Measurements from ENCODE around the gene CAMSAP2. TPM values are rescaled to one million over a fixed set of nuclear protein-coding genes. Genes with fewer than 3 reads are reported as not detected.

The CAMSAP2 gene
- polyA plus RNA-seq, 1 donor: 48.1 TPM

DNA sequence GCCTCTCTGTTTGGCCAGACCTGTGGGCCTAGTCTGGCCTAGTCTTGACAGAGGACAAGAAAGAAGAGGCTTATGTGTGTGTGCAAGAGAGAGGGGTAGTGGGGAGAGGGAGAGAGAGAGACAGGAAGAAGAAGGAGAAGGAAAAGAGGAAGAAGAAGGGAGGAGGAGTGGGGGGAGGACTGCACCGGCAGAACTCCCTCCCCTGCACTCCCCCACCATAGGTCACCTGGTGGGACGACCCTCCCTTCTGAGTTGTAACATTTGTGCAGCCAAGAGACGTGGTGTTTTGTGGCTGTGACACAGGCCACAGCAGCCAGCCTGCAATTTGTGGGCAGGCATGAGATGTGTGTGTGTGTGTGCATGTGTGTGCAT is 160.3 kb downstream of the CAMSAP2 start:
- DNase-seq: no peak

GRCh38 chr1:200899451-200899915 is 160.8 kb downstream of the CAMSAP2 start:
- no peak for DNase-seq

DNA sequence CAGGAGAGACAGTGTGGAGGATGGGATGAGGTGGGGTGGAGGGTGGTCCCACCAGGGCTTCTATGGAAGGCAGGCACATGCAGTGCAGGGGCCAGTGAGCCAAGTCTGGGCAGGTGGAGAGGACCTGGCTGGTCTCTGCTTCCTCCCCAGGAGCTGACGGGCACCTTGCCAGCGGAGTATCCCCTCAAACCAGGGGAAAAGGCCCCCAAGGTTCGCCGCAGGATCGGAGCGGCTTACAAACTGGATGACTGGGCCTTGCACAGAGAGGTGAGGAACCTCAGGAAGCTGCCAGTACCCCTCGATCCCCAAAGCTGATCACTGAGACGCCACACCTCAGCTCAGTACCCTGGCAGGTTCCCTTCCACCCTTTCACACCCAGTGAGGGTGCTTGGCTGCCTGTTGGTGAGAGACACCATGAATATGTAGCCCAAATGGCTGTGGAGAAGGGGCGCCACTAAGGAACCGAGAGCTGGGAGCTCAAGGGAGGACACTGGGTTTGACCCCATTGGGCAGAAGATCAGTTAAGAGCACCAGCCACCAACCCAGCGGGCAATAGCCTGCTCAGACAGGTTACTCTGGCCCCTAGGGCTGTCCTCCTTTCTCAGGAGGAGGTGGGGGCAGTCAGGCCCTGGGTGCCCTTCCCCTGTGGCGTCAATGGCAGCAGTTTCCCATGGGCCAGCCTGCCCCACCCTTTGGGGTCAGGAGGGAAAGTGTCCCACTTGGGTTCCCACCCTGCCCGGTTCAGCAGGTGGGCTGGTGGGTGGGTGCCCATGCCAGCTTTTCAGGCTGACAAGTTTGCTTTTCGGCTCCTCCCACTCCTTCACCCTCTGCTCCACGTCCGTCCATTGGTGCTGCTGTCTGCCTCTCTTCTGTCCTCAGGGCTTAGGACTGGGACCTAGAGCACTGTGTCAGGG is 161.5 kb downstream of the CAMSAP2 start:
- DNase-seq: no peak

- DNase-seq: no peak
Observed at GRCh38 chr1:200900877-200901276, 162.2 kb downstream of the CAMSAP2 start.

DNA sequence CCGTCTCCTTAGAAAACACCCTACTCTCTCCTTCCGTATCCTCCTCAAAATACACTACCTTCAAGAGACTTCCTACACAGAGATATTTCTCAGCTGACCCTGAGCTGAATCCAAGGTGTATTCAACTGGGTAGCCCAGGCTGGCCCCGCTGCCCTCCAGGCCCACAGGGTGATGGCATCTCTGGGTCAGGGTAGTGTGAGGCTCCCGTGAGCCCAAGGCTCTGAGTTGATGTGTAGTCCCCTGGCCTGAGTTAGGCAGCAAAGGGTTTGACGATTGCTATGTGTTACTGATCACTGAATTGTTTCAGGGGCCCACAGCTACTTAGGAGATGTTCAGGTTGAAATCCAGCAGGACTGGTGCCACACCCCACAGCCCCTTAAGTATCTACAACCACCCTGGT is 162.7 kb downstream of the CAMSAP2 start:
- no peak for DNase-seq

- no peak for DNase-seq
Observed at GRCh38 chr1:200901796-200902444, 163.2 kb downstream of the CAMSAP2 start.

DNA sequence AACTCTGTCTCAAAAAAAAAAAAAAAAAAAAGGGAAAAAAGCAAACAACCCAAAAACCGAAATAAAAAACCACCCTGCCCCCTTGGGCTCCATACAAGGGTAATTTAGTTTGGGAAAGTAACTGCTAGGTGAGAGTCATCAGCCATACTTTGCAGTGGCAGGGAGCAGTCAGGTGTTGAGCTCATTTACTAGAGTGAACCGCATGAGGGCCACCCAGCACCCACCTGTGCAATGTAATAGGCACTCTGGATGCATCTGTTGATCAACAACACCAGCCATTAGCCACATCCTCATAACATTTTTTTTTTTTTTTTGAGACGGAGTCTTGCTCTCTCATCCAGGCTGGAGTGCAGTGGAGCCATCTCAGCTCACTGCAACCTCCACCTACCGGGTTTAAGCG is 165.1 kb downstream of the CAMSAP2 start:
- no peak for DNase-seq

GRCh38 chr1:200904772-200905171 is 166.1 kb downstream of the CAMSAP2 start:
- no peak for DNase-seq

GRCh38 chr1:200905411-200906052 is 166.8 kb downstream of the CAMSAP2 start:
- no peak for DNase-seq

DNA sequence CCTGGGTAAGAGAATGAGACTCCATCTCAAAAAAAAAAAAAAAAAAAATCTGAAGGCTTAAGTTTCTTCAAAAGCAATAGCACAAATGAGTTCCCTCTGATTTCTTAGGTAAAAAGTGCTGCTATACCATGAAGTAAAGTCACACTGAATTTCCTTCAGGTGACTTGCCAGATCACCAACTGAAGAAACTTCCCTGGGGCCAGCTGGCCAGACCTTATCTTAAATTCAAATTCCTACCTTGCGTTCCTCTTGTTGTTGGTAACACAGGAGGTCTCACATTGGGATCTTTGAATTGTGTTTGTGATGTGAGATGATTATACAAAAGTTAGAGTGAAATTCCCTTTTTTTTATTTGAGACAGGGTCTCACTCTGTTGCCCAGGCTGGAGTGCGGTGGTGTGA is 167.8 kb downstream of the CAMSAP2 start:
- DNase-seq: no peak

DNA sequence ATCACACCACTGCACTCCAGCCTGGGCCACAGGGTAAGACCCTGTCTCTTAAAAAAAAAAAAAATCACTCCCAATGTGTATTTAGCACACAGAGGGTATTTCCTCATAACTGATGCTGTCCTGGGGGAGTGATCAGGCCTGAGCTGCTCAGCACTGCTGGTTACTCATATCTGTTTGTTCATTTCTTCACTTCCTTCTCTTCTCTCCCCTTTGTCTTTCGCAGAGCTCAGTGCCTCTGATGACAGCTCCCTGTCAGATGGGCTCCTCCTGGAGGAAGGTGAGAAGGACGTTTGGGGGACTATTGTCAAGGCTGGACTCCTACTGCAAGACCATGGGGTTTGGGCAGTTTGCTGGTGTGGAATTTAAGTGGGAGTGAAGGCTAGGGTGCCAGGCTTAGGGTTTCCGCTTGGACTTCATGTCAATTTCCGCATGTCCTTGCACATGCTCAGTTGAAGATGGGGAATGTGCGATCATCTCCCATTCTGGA is 169.0 kb downstream of the CAMSAP2 start:
- no peak for DNase-seq

- DNase-seq: no peak
Observed at GRCh38 chr1:200908191-200908868, 169.6 kb downstream of the CAMSAP2 start.

DNA sequence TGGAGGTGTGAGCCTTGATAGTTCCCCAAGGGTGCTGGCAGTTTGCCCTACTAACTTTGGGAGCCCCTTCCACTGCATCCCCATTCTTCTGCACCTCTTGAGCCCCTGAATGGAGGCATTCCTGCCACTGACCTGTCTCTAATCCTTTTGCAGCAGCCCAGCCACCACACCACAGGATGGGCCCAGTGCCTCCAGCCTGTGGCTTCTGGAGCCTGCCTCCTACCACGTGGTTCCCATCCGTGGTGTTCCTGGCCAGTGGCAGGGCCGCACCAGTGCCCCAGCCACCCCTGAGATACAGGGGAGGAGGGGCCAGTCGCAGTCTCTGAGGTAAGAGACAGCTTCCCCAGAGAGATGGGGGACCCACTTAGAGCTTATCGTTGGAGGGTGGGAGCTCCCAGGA is 170.4 kb downstream of the CAMSAP2 start:
- DNase-seq: no peak

- DNase-seq: no peak
Observed at GRCh38 chr1:200909757-200910239, 171.1 kb downstream of the CAMSAP2 start.

Other genes starting within 250 kb of the CAMSAP2 start
- gene KIF14, start 118.1 kb upstream of the CAMSAP2 start, polyA plus RNA-seq (ENCODE audit: insufficient read length): 12.4 TPM
- gene DDX59, start 69.0 kb upstream of the CAMSAP2 start, polyA plus RNA-seq (ENCODE audit: insufficient read length): 38.2 TPM
- gene GPR25, start 134.1 kb downstream of the CAMSAP2 start, polyA plus RNA-seq (ENCODE audit: insufficient read length): not detected
- 33.8 TPM for gene INAVA, start 156.0 kb downstream of the CAMSAP2 start, polyA plus RNA-seq (ENCODE audit: insufficient read length)